Psoas muscle (tissue), 8 donors: ENCODE data around the gene LAMC1. TPM values are rescaled to one million over a fixed set of nuclear protein-coding genes. Genes with fewer than 3 reads are reported as not detected.

Experiments
- ATAC-seq, 4 donors: fragments of 200-7000 bp; cut with Tn5 transposase; one replicate each; pipeline ENCODE4 v1.9.1; 2020; ENCODE audit warnings: moderate library complexity in 3 of 4, mild to moderate bottlenecking in 2 of 4
- DNase-seq, 2 donors: peaks; one replicate each; pipeline ENCODE4 v3.0.0-alpha.2; 2020
- H3K27ac ChIP-seq: fragments of 200-600 bp; one replicate; pipeline ENCODE4 v1.8.0; 2022
- H3K27me3 ChIP-seq, 3 donors: fragments of 200-600 bp in 1 of 3; one replicate each; pipeline versions ENCODE4 v1.6.1 to v1.8.0; 2013 to 2022; ENCODE audit warnings: low read length in 2 of 3, mild to moderate bottlenecking in 2 of 3, moderate library complexity in 1 of 3; ENCODE audit not compliant: insufficient read depth in 3 of 3
- H3K36me3 ChIP-seq, 2 donors: fragments of 200-600 bp in 1 of 2; one replicate each; pipeline versions ENCODE4 v1.6.1 to v1.8.0; 2013 to 2022; ENCODE audit warnings: low read depth in 1 of 2, mild to moderate bottlenecking in 1 of 2, moderate library complexity in 1 of 2; ENCODE audit not compliant: insufficient read depth in 1 of 2
- H3K4me1 ChIP-seq: fragments of 200-600 bp; one replicate; pipeline ENCODE4 v1.8.0; 2022
- H3K4me3 ChIP-seq: fragments of 200-600 bp; one replicate; pipeline ENCODE4 v1.8.0; 2022; ENCODE audit warnings: mild to moderate bottlenecking
- H3K9me3 ChIP-seq: fragments of 200-600 bp; one replicate; pipeline ENCODE4 v1.8.0; 2022
- CTCF ChIP-seq: fragments of 200-600 bp; IDR thresholded peaks from one replicate; pipeline ENCODE4 v1.8.0; 2022; ENCODE audit warnings: antibody characterized with exemption
- WGBS, 3 donors: extraction: QIAGEN DNeasy Blood & Tissue Kit; methylation state at CpG; one replicate each; pipeline versions ENCODE4 v1.1.6 to v1.1.7; 2013; 5-methylcytosine and 5-hydroxymethylcytosine counted together
- intact Hi-C, 2 donors: fragments of 100-400 bp; cut with DNase I; formaldehyde crosslinking; loops; one replicate each; pipeline versions ENCODE4 v1.11.0 to v1.14.2; 2022
- long read RNA-seq, 2 donors: library from polyadenylated mRNA; unstranded; transcript quantifications; one replicate each; pipeline ENCODE4 v2.0.0, GENCODE V29; 2021
- polyA plus RNA-seq, 3 donors: library from polyadenylated mRNA; stranded (reverse); fragments of 200-250 nt; gene quantifications; one replicate each; pipeline ENCODE4 v1.2.3, GENCODE V29; 2013
- total RNA-seq, 4 donors: library from RNA; stranded (reverse); fragmentation: NEBNext Ultra II Directional in 2 of 4; extraction: Animal tissue kit (Norgen Biotek cat#: 25700) in 2 of 4; gene quantifications; one replicate each; pipeline versions ENCODE4 v1.2.1 to v1.2.4, GENCODE V29; 2021 to 2023
- donor health status: healthy with polysubstance abuse.
- donor health status: DM: no; HTN: no; CAD: no; lungs with moderate emphysema.
- donor health status: Bipolar disorder and iron deficiency.
- donor health status: healthy.
- donor health status: DM: yes; HTN: yes; CAD: no.
- donor health status: DM: no; HTN: no; CAD: no.
- donor health status: DM: no; HTN: no; CAD: no.
- donor health status: DM: yes; HTN: yes; CAD: no.

LAMC1 gene
- total RNA-seq (10 to 100 TPM; 71.4 to 94.4 (median 80.5) TPM), polyA plus RNA-seq (10 to 100 TPM; 28.0 to 39.6 (median 30.5) TPM)
- long read RNA-seq, donor 1, full-length matches to known transcripts: 27 of 55 reads
- long read RNA-seq, donor 1, partial matches to known transcripts: 26 of 55 reads
- long read RNA-seq, donor 1, other reads (novel, unspliced or antisense): 2 of 55 reads
- long read RNA-seq, donor 2, full-length matches to known transcripts: 22 of 92 reads
- long read RNA-seq, donor 2, partial matches to known transcripts: 56 of 92 reads
- long read RNA-seq, donor 2, other reads (novel, unspliced or antisense): 14 of 92 reads

DNA sequence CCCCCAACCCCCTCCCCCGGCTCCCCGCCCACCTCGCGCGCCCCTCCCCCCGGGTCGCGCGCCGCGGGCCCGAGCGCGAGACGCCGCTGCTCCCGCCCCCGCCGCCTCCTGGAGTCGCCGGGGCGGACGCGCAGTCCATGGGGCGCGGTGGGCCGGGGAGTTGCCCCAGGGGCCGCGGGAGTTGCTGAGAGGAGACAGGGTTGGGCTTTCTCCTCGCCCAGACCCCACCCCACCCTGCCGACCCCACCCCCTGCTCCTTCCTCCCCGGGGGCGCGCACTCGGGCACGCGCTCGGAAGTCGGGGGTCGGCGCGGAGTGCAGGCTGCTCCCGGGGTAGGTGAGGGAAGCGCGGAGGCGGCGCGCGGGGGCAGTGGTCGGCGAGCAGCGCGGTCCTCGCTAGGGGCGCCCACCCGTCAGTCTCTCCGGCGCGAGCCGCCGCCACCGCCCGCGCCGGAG is at the start of gene LAMC1:
Gene LAMC1 (plus strand): TSS at position 275 of the 455 bp plus-strand sequence. CDS start 297 bp downstream, outside the sequence.
- DNase-seq (peak; percentile 87 to 93), ATAC-seq (peak; percentile 70 to 74 (median 74))
- Histone ChIP-seq H3K27ac (peak within 1 kb of the TSS; percentile 100), H3K4me3 (peak within 1 kb of the TSS; percentile 89), H3K4me1 (peaks cover 49% of the 10 kb centered on the region), H3K27me3 (no peaks in the 10 kb centered on the region), H3K9me3 (no peaks in the 10 kb centered on the region), H3K36me3 (no peaks in the 10 kb centered on the region)
- WGBS, 3 donors: 0 to 1% (median 1%) methylated on average over 10 to 50 of the region's 65 CpGs
- intact Hi-C loops: loop anchor here (2.0 to 5.0 kb wide), 2 partner anchors 60 to 61 kb away; no protein-coding TSS in a partner anchor
- TF ChIP-seq CTCF: no peak

- intact Hi-C loops: loop anchor here in 1 of 2 donors (5.0 kb wide), 1 partner anchor 38 kb away; no protein-coding TSS in a partner anchor
Observed at GRCh38 chr1:182974506-182975191, 48.6 kb upstream of the LAMC1 start.

GRCh38 chr1:182977480-182977879 is 45.7 kb upstream of the LAMC1 start:
- H3K27ac ChIP-seq: no peak overlapping the region
- DNase-seq: no peak
- H3K4me3 ChIP-seq: no peak overlapping the region
- TF ChIP-seq CTCF: no peak
- ATAC-seq: no peak
- H3K4me1 ChIP-seq: no peaks in the 10 kb centered on the region
- H3K27me3 ChIP-seq: no peaks in the 10 kb centered on the region
- H3K9me3 ChIP-seq: no peaks in the 10 kb centered on the region
- 93 to 98% (median 96%) methylated on average over 2 of the region's 2 CpGs for WGBS, 3 donors
- H3K36me3 ChIP-seq: no peaks in the 10 kb centered on the region
- intact Hi-C loops: no loop called here

More at GRCh38 chr1:182974506-182975191, 48.6 kb upstream of the LAMC1 start:
- TF ChIP-seq CTCF: no peak
- Histone ChIP-seq H3K9me3 (no peaks in the 10 kb centered on the region), H3K27ac (no peak overlapping the region), H3K36me3 (no peaks in the 10 kb centered on the region), H3K27me3 (no peaks in the 10 kb centered on the region), H3K4me3 (no peak overlapping the region), H3K4me1 (no peaks in the 10 kb centered on the region)
- WGBS, 3 donors: 89 to 91% (median 91%) methylated on average over 2 of the region's 2 CpGs
- ATAC-seq: no peak
- DNase-seq: no peak

- Histone ChIP-seq H3K27me3 (no peaks in the 10 kb centered on the region), H3K36me3 (no peaks in the 10 kb centered on the region), H3K9me3 (no peaks in the 10 kb centered on the region), H3K4me3 (no peak overlapping the region), H3K27ac (no peak overlapping the region), H3K4me1 (no peaks in the 10 kb centered on the region)
- no peak for ATAC-seq
- no peak for DNase-seq
- intact Hi-C loops: no loop called here
- TF ChIP-seq CTCF: no peak
- WGBS, 3 donors: 82 to 89% (median 87%) methylated on average over 6 of the region's 6 CpGs
Observed at GRCh38 chr1:182978151-182978853, 44.9 kb upstream of the LAMC1 start.
